NCI-H128 (cell line): Measurements from ENCODE around the gene MEOX1.

Experiments used
- DNase-seq: peaks from one replicate; lab custom pipeline; 2025; ENCODE audit not compliant: unreplicated experiment; lab: John Stamatoyannopoulos, UW

MEOX1 gene

GRCh38 chr17:43595466-43595865, 66.3 kb downstream of the MEOX1 start:
- no peak for DNase-seq

DNA sequence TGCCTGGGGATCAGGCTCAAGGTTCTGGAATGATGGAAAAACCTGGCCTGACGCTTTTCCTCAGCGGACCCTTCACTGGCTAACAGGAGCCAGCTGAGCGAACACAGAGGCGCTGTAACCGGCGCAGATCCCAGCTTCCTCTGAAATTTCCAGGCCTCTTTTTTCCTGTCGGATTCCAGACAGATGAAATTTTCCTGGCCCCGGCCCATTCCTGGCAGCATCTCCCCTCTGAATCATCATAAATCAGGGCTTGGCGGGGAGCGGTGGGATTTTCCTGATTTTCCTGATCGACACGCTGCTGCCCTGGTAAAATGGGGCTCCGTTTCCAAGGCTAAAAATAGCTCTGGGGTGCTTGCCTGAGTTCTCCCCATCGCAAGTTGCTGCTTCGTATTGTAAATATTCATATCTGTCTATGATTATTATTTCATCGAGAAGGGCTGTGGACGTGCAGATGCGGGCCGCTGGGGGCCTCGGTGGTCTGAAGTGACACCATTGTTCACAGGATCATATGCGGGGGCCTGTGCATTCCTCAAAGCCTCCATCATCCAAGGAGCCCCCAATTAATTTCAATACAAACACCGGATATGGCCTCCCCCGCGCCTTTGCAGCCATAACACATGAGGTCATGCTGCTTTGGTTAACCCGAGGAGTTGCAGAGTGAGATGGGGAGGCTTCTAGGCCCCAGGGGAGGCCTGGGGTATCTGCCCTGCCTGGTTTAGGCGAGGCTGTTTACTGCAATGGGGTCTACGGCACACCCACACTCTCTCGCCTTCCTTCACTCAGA, 69.8 kb downstream of the MEOX1 start:
- no peak for DNase-seq

DNA sequence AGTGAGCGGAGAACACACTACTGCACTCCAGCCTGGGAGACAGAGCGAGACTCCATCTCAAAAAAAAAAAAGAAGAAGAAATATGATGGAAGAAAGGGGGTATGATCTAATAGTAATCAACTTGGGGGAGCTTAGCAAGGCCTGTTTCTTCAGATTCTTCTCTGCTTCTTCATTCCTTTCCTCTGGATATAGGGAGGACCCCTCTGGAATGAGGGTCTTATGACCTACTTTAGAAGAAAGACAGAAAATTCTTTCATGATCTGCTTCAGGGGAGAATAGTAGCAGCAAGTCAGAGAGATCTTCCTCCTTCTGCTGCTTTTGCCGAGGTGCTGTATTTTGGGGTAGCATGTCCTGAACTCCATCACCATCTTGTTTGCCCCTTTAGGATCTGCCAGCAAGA, 70.7 kb downstream of the MEOX1 start:
- no peak for DNase-seq
